Hepatocyte (in vitro differentiated cells): ENCODE data around the gene LUC7L. TPM values are rescaled to one million over a fixed set of nuclear protein-coding genes. Genes with fewer than 3 reads are reported as not detected.
"Not testable (repeated sequence)": the region's sequence is repeated elsewhere in the genome, so short reads cannot be mapped to it uniquely, and the experiment has no call there.

Experiments
- DNase-seq: peaks from one replicate; pipeline ENCODE4 v3.0.0-alpha.2; 2016; ENCODE audit warnings: low spot score
- H2AFZ ChIP-seq: fragments of 200-600 bp; sonication (generic); 2 replicates; pipeline ENCODE4 v1.6.0; 2016; ENCODE audit warnings: antibody characterized with exemption, mild to moderate bottlenecking
- H3K27ac ChIP-seq: fragments of 200-600 bp; sonication (generic); 2 replicates; pipeline ENCODE4 v1.5.1; 2016; ENCODE audit warnings: mild to moderate bottlenecking
- H3K27me3 ChIP-seq: fragments of 200-600 bp; sonication (generic); 2 replicates; pipeline ENCODE4 v1.6.1; 2016
- H3K36me3 ChIP-seq: fragments of 200-600 bp; sonication (generic); replicated peaks from 2 replicates; pipeline ENCODE4 v1.5.1; 2016; ENCODE audit warnings: low read depth; ENCODE audit not compliant: insufficient read depth
- H3K4me1 ChIP-seq: fragments of 200-600 bp; sonication (generic); 2 replicates; pipeline ENCODE4 v1.5.1; 2016; ENCODE audit warnings: mild to moderate bottlenecking, moderate library complexity; ENCODE audit not compliant: insufficient read depth
- H3K4me2 ChIP-seq: fragments of 200-600 bp; sonication (generic); 2 replicates; pipeline ENCODE4 v1.6.0; 2016
- H3K4me3 ChIP-seq: fragments of 200-600 bp; sonication (generic); 2 replicates; pipeline ENCODE4 v1.5.1; 2016; ENCODE audit warnings: mild to moderate bottlenecking
- H3K79me2 ChIP-seq: fragments of 200-600 bp; sonication (generic); 2 replicates; pipeline ENCODE4 v1.6.0; 2017; ENCODE audit warnings: mild to moderate bottlenecking
- H3K9me2 ChIP-seq: fragments of 200-600 bp; sonication (generic); replicated peaks from 2 replicates; pipeline ENCODE4 v1.6.0; 2017; ENCODE audit warnings: mild to moderate bottlenecking; ENCODE audit not compliant: insufficient read depth
- H3K9me3 ChIP-seq: fragments of 200-600 bp; sonication (generic); 2 replicates; pipeline ENCODE4 v1.5.1; 2016; ENCODE audit warnings: low read depth, mild to moderate bottlenecking
- H4K20me1 ChIP-seq: fragments of 200-600 bp; sonication (generic); 2 replicates; pipeline ENCODE4 v1.6.0; 2016; ENCODE audit warnings: mild to moderate bottlenecking; ENCODE audit not compliant: insufficient read depth, poor library complexity, severe bottlenecking
- CTCF ChIP-seq: fragments of 200-600 bp; sonication (generic); IDR thresholded peaks from 2 replicates; pipeline ENCODE4 v1.5.1; 2016; ENCODE audit warnings: antibody characterized with exemption, mild to moderate bottlenecking; ENCODE audit not compliant: poor library complexity
- EZH2 ChIP-seq: fragments of 200-600 bp; sonication (generic); IDR thresholded peaks from 2 replicates; pipeline ENCODE4 v1.6.1; 2016; ENCODE audit warnings: antibody characterized with exemption, mild to moderate bottlenecking, borderline replicate concordance
- EZH2phosphoT487 ChIP-seq: fragments of 200-600 bp; sonication (generic); IDR thresholded peaks from one replicate; pipeline ENCODE4 v1.6.1; 2018; ENCODE audit warnings: antibody characterized with exemption, mild to moderate bottlenecking, low read depth, moderate library complexity; ENCODE audit not compliant: unreplicated experiment, severe bottlenecking
- WGBS: methylation state at CpG from one replicate; pipeline ENCODE4 v1.1.6; 2016; ENCODE audit warnings: low lambda C conversion rate; ENCODE audit errors: missing lambda C conversion rate; 5-methylcytosine and 5-hydroxymethylcytosine counted together
- polyA plus RNA-seq: library from polyadenylated mRNA; unstranded; fragments of >200 nt; fragmentation: Nextera tagmentation; extraction: Ambion mirVana; gene quantifications from 2 replicates; pipeline ENCODE4 v1.2.1, GENCODE V29; 2016
- total RNA-seq: library from RNA; depleted of rRNA; stranded (reverse); fragments of >200 nt; gene quantifications from 2 replicates; pipeline ENCODE4 v1.2.3, GENCODE V29; 2014

Gene LUC7L
- total and polyA plus RNA-seq, 2 experiments from 2014 or later, result 75.2 to 75.4 TPM

DNA sequence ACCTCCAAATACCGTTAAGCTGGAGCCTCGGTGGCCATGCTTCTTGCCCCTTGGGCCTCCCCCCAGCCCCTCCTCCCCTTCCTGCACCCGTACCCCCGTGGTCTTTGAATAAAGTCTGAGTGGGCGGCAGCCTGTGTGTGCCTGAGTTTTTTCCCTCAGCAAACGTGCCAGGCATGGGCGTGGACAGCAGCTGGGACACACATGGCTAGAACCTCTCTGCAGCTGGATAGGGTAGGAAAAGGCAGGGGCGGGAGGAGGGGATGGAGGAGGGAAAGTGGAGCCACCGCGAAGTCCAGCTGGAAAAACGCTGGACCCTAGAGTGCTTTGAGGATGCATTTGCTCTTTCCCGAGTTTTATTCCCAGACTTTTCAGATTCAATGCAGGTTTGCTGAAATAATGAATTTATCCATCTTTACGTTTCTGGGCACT, 51.8 kb downstream of the LUC7L start:
- 38% methylated on average over 8 of the region's 13 CpGs for WGBS
- Histone ChIP-seq H3K27me3 (peaks cover 43% of the 10 kb centered on the region), H3K27ac (no peak overlapping the region), H3K9me2 (no peaks in the 10 kb centered on the region), H2AFZ (no peak overlapping the region), H4K20me1 (peaks cover 4% of the 10 kb centered on the region), H3K79me2 (no peaks in the 10 kb centered on the region), H3K4me1 (peaks cover 11% of the 10 kb centered on the region), H3K4me3 (no peak overlapping the region), H3K9me3 (no peaks in the 10 kb centered on the region), H3K36me3 (no peaks in the 10 kb centered on the region), H3K4me2 (no peak overlapping the region)
- DNase-seq, result peak; percentile 23
- TF ChIP-seq CTCF (no peak), EZH2 (no peak), EZH2phosphoT487 (no peak)

DNA sequence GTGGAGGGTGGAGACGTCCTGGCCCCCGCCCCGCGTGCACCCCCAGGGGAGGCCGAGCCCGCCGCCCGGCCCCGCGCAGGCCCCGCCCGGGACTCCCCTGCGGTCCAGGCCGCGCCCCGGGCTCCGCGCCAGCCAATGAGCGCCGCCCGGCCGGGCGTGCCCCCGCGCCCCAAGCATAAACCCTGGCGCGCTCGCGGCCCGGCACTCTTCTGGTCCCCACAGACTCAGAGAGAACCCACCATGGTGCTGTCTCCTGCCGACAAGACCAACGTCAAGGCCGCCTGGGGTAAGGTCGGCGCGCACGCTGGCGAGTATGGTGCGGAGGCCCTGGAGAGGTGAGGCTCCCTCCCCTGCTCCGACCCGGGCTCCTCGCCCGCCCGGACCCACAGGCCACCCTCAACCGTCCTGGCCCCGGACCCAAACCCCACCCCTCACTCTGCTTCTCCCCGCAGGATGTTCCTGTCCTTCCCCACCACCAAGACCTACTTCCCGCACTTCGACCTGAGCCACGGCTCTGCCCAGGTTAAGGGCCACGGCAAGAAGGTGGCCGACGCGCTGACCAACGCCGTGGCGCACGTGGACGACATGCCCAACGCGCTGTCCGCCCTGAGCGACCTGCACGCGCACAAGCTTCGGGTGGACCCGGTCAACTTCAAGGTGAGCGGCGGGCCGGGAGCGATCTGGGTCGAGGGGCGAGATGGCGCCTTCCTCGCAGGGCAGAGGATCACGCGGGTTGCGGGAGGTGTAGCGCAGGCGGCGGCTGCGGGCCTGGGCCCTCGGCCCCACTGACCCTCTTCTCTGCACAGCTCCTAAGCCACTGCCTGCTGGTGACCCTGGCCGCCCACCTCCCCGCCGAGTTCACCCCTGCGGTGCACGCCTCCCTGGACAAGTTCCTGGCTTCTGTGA, 52.5 kb downstream of the LUC7L start, which contains the start of gene HBA1:
HBA1 (plus strand) TSS at position 204 of the 906 bp plus-strand sequence; CDS start at position 241, 37 bp downstream.
- not testable (repeated sequence) for DNase-seq, H3K9me3 ChIP-seq, H2AFZ ChIP-seq, H3K4me2 ChIP-seq, H4K20me1 ChIP-seq, H3K4me3 ChIP-seq, H3K9me2 ChIP-seq, H3K79me2 ChIP-seq, H3K36me3 ChIP-seq, H3K27ac ChIP-seq
- peaks cover 44% of the 10 kb centered on the region for H3K27me3 ChIP-seq
- peak; percentile 51 for TF ChIP-seq EZH2
- 9% methylated on average over 32 of the region's 88 CpGs for WGBS
- peaks cover 11% of the 10 kb centered on the region for H3K4me1 ChIP-seq

DNA sequence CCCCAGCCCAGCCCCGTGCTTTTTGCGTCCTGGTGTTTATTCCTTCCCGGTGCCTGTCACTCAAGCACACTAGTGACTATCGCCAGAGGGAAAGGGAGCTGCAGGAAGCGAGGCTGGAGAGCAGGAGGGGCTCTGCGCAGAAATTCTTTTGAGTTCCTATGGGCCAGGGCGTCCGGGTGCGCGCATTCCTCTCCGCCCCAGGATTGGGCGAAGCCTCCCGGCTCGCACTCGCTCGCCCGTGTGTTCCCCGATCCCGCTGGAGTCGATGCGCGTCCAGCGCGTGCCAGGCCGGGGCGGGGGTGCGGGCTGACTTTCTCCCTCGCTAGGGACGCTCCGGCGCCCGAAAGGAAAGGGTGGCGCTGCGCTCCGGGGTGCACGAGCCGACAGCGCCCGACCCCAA, 53.2 kb downstream of the LUC7L start:
- H3K4me3 ChIP-seq, H3K4me2 ChIP-seq, H3K9me3 ChIP-seq, H3K9me2 ChIP-seq, H4K20me1 ChIP-seq, H3K4me1 ChIP-seq, H3K79me2 ChIP-seq, DNase-seq, H2AFZ ChIP-seq, H3K36me3 ChIP-seq, H3K27ac ChIP-seq: not testable (repeated sequence)
- WGBS, result 3% methylated on average over 23 of the region's 39 CpGs
- peaks cover 49% of the 10 kb centered on the region for H3K27me3 ChIP-seq
- peak; percentile 40 for TF ChIP-seq EZH2

DNA sequence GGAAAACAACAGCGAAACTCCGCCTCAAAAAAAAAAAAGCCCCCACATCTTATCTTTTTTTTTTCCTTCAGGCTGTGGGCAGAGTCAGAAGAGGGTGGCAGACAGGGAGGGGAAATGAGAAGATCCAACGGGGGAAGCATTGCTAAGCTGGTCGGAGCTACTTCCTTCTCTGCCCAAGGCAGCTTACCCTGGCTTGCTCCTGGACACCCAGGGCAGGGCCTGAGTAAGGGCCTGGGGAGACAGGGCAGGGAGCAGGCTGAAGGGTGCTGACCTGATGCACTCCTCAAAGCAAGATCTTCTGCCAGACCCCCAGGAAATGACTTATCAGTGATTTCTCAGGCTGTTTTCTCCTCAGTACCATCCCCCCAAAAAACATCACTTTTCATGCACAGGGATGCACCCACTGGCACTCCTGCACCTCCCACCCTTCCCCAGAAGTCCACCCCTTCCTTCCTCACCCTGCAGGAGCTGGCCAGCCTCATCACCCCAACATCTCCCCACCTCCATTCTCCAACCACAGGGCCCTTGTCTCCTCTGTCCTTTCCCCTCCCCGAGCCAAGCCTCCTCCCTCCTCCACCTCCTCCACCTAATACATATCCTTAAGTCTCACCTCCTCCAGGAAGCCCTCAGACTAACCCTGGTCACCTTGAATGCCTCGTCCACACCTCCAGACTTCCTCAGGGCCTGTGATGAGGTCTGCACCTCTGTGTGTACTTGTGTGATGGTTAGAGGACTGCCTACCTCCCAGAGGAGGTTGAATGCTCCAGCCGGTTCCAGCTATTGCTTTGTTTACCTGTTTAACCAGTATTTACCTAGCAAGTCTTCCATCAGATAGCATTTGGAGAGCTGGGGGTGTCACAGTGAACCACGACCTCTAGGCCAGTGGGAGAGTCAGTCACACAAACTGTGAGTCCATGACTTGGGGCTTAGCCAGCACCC, 54.0 kb downstream of the LUC7L start:
- Histone ChIP-seq H3K4me1 (peaks cover 3% of the 10 kb centered on the region), H3K36me3 (no peaks in the 10 kb centered on the region), H3K27me3 (peaks cover 52% of the 10 kb centered on the region), H3K9me3 (no peaks in the 10 kb centered on the region), H3K4me2 (no peak overlapping the region), H4K20me1 (no peaks in the 10 kb centered on the region), H3K79me2 (no peaks in the 10 kb centered on the region), H2AFZ (no peak overlapping the region), H3K9me2 (no peaks in the 10 kb centered on the region), H3K4me3 (no peak overlapping the region), H3K27ac (no peak overlapping the region)
- no peak for DNase-seq
- TF ChIP-seq CTCF (no peak), EZH2 (no peak), EZH2phosphoT487 (no peak)
- WGBS, result 44% methylated on average over 8 of the region's 8 CpGs

DNA sequence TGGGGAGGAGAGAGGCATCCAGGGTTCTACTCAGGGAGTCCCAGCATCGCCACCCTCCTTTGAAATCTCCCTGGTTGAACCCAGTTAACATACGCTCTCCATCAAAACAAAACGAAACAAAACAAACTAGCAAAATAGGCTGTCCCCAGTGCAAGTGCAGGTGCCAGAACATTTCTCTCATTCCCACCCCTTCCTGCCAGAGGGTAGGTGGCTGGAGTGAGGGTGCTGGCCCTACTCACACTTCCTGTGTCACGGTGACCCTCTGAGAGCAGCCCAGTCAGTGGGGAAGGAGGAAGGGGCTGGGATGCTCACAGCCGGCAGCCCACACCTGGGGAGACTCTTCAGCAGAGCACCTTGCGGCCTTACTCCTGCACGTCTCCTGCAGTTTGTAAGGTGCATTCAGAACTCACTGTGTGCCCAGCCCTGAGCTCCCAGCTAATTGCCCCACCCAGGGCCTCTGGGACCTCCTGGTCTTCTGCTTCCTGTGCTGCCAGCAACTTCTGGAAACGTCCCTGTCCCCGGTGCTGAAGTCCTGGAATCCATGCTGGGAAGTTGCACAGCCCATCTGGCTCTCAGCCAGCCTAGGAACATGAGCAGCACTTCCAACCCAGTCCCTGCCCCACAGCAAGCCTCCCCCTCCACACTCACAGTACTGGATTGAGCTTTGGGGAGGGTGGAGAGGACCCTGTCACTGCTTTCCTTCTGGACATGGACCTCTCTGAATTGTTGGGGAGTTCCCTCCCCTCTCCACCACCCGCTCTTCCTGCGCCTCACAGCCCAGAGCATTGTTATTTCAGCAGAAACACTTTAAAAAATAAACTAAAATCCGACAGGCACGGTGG, 55.1 kb downstream of the LUC7L start:
- not testable (repeated sequence) for DNase-seq, H3K9me3 ChIP-seq, H3K4me2 ChIP-seq, H3K4me3 ChIP-seq, H4K20me1 ChIP-seq, H3K79me2 ChIP-seq, H2AFZ ChIP-seq, H3K36me3 ChIP-seq, H3K9me2 ChIP-seq, H3K27ac ChIP-seq, H3K4me1 ChIP-seq
- peaks cover 46% of the 10 kb centered on the region for H3K27me3 ChIP-seq
- WGBS, result 38% methylated on average over 6 of the region's 13 CpGs
